Measurements from ENCODE around the gene TSPAN9. TPM values are rescaled to one million over a fixed set of nuclear protein-coding genes. Genes with fewer than 3 reads are reported as not detected.

The TSPAN9 gene
- polyA plus RNA-seq, 1 of the 3 experiments (the other 2 are of a cell fraction) = 34.9 TPM

- Histone ChIP-seq H3K9me3 (no peaks in the 10 kb centered on the region), H3K36me3 (replicated peaks in 1 of 2; ENCODE audit: control insufficient read depth in 1 of 2, insufficient read depth in 2 of 2, low read length in 1 of 2) (peaks cover 0 to 3% of the 10 kb centered on the region in 2 experiments), H3K27me3 (ENCODE audit: insufficient read depth) (no peaks in the 10 kb centered on the region), H3K27ac (ENCODE audit: low read depth in 2 of 2, low read length in 1 of 2) (peak overlapping the region in 1 of 2 experiments; percentile 7; a peak in 1 of 4 replicates), H3K79me2 (ENCODE audit: insufficient read depth) (no peaks in the 10 kb centered on the region), H3K4me2 (no peak overlapping the region), H3F3A (replicated peaks; ENCODE audit: insufficient read depth) (no peaks in the 10 kb centered on the region), H3K9ac (no peak overlapping the region), H3K4me3 (ENCODE audit: low read depth in 2 of 2, low read length in 1 of 2) (no peak overlapping the region), H4K20me1 (ENCODE audit: insufficient read depth) (no peaks in the 10 kb centered on the region), H3K9me2 (no peaks in the 10 kb centered on the region), H2AFZ (ENCODE audit: low read depth) (no peak overlapping the region), H3K4me1 (ENCODE audit: control insufficient read depth in 1 of 2, insufficient read depth in 2 of 2, low read depth in 1 of 2, low read length in 1 of 2) (peaks cover 0 to 16% of the 10 kb centered on the region in 2 experiments; a peak in 2 of 4 replicates)
- DNase-seq = no peak
- TF ChIP-seq USF2 (IDR thresholded peaks at IDR 0.05; ENCODE audit: borderline replicate concordance, low read depth, low read length) (no peak), CTCF (IDR thresholded peaks at IDR 0.05) (no peak), RAD21 (IDR thresholded peaks at IDR 0.05; ENCODE audit: low read length) (no peak), RXRA (IDR thresholded peaks at IDR 0.05; ENCODE audit: borderline replicate concordance, low read depth) (no peak), GATA2 (CRISPR knock-in tag; IDR thresholded peaks at IDR 0.05) (no peak), YY1 (IDR thresholded peaks at IDR 0.05; ENCODE audit: low read depth) (no peak)
- CTCF ChIA-PET = interaction anchor here (0.6 to 5.0 kb wide), 6 partner anchors 13 to 141 kb away, joined by 3 to 24 read pairs (median 4); no protein-coding TSS in a partner anchor
- 78% methylated on average over 7 of the region's 11 CpGs for WGBS (ENCODE audit: low lambda C conversion rate)
- POLR2A ChIA-PET = no interaction called here
Observed at GRCh38 chr12:3158851-3159465, 81.8 kb downstream of the TSPAN9 start.

- Histone ChIP-seq H3K4me3 (ENCODE audit: low read depth in 2 of 2, low read length in 1 of 2) (no peak overlapping the region), H3K27me3 (ENCODE audit: insufficient read depth) (no peaks in the 10 kb centered on the region), H3K27ac (ENCODE audit: low read depth in 2 of 2, low read length in 1 of 2) (no peak overlapping the region), H3K79me2 (ENCODE audit: insufficient read depth) (no peaks in the 10 kb centered on the region), H3K4me1 (ENCODE audit: control insufficient read depth in 1 of 2, insufficient read depth in 2 of 2, low read depth in 1 of 2, low read length in 1 of 2) (peaks cover 5 to 17% of the 10 kb centered on the region in 2 experiments; a peak in 2 of 4 replicates), H3F3A (replicated peaks; ENCODE audit: insufficient read depth) (no peaks in the 10 kb centered on the region), H2AFZ (ENCODE audit: low read depth) (no peak overlapping the region), H3K4me2 (no peak overlapping the region), H4K20me1 (ENCODE audit: insufficient read depth) (no peaks in the 10 kb centered on the region), H3K9ac (no peak overlapping the region), H3K36me3 (replicated peaks in 1 of 2; ENCODE audit: control insufficient read depth in 1 of 2, insufficient read depth in 2 of 2, low read length in 1 of 2) (peaks cover 0 to 3% of the 10 kb centered on the region in 2 experiments), H3K9me2 (no peaks in the 10 kb centered on the region), H3K9me3 (no peaks in the 10 kb centered on the region)
- ChIA-PET CTCF (no interaction called here), POLR2A (no interaction called here)
- no peak for DNase-seq
- TF ChIP-seq ELF1 (IDR thresholded peaks at IDR 0.05) (no peak), GATA2 (CRISPR knock-in tag; IDR thresholded peaks at IDR 0.05) (no peak), USF2 (IDR thresholded peaks at IDR 0.05; ENCODE audit: borderline replicate concordance, low read depth, low read length) (no peak), RFX5 (IDR thresholded peaks at IDR 0.05; ENCODE audit: low read length) (no peak), MEF2A (IDR thresholded peaks at IDR 0.05; ENCODE audit: borderline replicate concordance, low read depth) (no peak), CHD2 (IDR thresholded peaks at IDR 0.05; ENCODE audit: low read length, partially characterized antibody) (no peak)
- 82% methylated on average over 3 of the region's 3 CpGs for WGBS (ENCODE audit: low lambda C conversion rate)
Observed at GRCh38 chr12:3160081-3160480, 82.9 kb downstream of the TSPAN9 start.

Measured in SK-N-SH (cell line).